GM18870 (cell line): ENCODE results near the gene SBNO1.
"Not testable (repeated sequence)": the region's sequence is repeated elsewhere in the genome, so short reads cannot be mapped to it uniquely, and the experiment has no call there.

Experiments used
- ATAC-seq: cut with Tn5 transposase; IDR thresholded peaks from one replicate; pipeline ENCODE4 v1.9.1; 2021; ENCODE audit warnings: moderate library complexity; ENCODE audit not compliant: unreplicated experiment

SBNO1 gene

GRCh38 chr12:123388951-123389559, 24.4 kb upstream of the SBNO1 start:
- ATAC-seq, result no peak

DNA sequence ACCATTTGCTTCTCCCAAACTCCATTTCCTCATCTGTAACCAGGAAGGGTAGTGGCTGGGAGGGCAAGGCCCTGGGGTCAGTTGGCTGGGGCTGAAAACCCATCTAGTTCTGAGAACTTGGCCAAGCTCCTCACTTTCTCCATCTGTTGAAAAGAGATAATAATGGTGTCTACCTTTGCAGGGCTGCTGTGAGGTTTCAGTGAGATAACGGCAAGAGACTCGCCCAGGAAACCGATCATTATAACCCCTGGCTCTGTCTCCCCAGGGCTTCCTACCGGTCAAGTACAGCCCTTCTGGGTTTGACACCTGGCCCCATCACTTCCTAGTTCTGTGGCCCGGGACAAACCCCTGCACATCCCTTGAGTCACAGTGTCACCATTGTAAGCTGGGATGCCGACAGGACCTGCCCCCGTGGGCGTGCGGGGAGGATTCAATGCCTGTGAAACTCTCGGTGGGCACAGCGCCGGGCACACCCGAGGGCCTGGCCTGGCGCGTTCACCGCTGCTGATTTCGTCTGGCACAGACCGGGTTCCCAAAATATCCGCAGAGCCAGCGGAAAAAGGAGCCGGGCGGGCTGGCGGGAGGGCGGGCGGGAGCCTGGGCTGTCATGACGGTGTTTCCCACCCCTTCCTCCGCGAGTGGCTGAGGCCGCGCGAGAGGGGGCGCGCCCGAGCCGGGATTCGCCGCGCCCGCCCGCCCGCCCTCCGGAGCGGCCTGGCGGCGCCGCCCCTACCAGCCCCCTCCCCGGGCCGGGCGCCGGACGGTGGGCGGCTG, 23.7 kb upstream of the SBNO1 start:
- no peak for ATAC-seq

DNA sequence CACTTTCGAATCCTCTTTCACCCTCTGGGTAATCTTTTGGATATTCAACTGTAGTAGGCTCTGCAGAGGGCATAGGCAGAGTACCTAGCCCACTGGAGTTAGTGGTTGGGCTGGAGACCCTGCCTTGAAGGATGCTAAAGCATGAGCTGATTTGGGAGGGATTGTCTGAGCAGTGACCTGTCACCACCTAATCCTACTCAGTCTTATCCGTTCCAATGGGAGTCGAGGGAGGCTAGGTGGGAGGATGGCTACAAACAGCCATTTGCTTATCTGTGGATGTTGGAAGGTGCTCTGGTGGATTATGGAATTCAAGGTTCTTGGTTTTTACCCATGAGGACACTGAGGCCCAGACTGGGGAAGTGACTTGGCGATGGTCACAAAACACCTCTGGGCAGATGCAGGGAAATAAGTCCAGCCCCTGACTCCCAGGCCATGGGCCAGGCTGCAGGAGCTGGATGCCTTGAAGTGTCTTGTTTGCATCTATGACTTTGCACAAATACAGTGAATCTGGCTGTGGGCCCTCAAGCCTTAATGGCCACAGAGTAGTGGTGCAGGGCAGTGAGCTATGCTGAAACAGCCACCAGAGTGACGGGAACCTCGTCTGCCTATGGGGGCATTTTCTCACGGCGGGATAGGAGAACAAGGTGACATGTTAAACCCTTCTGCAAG, 23.0 kb upstream of the SBNO1 start:
- ATAC-seq, result no peak

- ATAC-seq, result not testable (repeated sequence)
These were observed 20.9 kb upstream of the SBNO1 start for GRCh38 chr12:123385536-123385935.

DNA sequence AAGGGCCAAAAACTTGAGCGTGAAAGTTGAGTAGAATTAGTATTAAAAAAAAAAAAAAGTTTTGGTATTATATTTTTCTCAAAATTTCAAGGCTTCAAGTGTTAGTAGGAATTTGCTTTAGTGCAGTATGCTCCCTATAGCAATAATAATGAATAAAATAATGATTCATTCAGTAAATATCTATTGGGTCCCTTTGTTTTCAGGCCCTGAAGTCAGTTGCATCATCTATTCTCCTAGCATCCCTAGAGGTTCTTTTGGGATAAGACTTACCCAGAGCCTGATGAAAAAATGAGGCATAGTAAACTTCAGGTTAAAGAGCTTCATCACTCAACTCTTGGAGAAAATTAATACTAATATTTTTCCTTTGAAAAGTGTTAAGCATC, 20.3 kb upstream of the SBNO1 start:
- no peak for ATAC-seq

- ATAC-seq, result no peak
These were observed 19.8 kb upstream of the SBNO1 start for GRCh38 chr12:123384318-123384993.

DNA sequence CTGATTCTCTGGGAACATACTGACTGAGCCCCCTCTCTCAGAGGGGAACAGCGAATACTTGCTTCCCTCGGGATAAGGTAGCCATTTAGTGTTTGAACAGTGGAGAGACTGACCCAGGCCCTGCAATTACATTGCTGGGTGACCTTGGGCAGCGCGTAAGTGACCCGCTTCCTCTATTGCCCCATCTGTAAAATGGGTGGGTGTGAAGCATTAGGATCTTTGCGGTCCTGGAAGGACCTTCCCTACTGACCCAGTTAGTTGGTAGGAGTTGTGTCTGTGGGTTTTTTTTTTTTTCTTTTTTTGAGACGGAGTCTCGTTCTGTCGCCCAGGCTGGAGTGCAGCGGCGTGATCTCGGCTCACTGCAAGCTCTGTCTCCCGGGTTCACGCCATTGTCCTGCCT, 18.0 kb upstream of the SBNO1 start:
- ATAC-seq, result no peak

DNA sequence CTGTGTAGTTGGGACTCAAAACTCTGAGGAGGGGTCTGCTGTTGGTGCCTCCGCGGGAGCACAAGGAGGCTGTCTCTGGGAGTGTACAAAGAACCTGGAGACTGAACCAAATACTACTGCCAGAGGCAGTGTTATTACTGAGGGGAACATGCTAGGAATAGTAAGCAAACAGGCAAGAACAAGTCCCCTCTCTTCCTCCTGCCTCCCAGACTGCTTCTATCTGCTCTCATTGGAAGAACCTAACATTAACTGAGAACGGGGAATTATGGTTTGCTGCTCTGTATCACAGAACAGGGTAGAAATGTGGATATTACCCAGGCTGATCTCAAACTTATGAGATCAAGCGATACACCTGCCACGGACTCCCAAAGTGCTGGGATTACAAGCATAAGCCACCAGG, 14.7 kb upstream of the SBNO1 start:
- no peak for ATAC-seq

DNA sequence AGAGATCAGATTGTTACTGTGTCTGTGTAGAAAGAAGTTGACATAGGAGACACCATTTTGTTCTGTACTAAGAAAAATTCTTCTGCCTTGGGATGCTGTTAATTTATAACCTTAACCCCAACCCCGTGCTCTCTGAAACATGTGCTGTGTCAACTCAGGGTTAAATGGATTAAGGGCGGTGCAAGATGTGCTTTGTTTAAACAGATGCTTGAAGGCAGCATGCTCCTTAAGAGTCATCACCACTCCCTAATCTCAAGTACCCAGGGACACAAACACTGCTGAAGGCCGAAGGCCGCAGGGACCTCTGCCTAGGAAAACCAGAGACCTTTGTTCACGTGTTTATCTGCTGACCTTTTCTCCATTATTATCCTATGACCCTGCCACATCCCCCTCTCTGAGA, 7.8 kb upstream of the SBNO1 start:
- ATAC-seq, result not testable (repeated sequence)

DNA sequence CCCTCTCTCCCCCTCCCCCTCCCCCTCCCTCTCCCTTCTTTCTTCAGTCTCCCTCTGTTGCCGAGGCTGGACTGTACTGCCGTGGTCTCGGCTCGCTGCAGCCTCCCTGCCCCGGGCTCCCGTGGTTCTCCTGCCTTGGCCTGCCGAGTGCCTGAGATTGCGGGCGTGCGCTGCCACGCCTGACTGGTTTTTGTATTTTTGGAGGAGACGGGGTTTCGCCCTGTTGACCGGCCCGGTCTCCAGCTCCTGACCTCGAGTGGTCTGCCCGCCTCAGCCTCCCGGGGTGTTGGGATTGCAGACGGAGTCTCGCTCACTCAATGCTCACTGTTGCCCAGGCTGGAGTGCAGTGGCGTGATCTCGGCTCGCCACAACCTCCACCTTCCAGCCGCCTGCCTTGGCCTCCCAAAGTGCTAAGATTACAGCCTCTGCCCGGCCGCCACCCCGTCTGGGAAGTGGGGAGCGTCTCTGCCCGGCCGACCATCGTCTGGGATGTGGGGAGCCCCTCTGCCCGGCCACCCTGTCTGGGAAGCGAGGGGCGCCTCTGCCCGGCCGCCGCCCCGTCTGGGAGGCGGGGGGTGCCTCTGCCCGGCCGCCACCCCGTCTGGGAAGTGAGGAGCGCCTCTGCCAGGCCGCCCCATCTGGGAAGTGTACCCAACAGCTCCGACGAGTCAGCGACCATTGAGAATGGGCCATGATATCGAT, 7.2 kb upstream of the SBNO1 start:
- not testable (repeated sequence) for ATAC-seq

DNA sequence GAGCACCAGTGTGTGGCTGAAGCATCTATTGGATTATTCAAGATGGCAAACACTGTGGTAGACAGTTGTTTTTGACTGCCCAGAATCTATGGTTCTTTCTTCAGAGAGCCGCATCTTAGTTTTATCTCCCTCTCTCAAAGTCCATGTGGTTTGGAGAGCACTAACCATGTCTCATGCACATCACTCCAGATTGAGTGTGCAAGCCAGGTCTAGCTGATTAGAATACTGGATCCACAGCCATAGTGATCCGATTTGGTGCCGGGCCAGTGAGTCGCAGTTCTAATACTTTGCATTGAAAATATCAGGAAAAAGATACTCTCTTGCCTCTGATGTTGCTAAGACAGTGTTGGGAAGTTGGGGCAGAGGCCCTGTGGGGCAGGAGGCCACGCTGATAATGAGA, 4.6 kb upstream of the SBNO1 start:
- no peak for ATAC-seq

DNA sequence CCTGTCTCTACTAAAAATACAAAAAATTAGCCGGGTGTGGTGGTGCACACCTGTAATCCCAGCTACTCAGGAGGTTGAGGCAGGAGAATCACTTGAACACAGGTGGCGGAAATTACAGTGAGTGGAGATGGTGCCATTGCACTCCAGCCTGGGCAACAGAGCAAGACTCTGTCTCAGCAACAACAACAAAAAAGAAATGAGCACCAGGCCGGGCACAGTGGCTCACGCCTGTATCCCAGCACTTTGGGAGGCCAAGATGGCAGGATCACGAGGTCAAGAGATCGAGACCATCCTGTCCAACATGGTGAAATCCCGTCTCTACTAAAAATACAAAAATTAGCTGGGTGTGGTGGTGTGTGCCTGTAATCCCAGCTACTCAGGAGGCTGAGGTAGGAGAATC, 3.8 kb upstream of the SBNO1 start:
- ATAC-seq, result not testable (repeated sequence)

- ATAC-seq, result no peak
These were observed 2.9 kb upstream of the SBNO1 start for GRCh38 chr12:123367511-123367910.

- peak; percentile 74 for ATAC-seq
These were observed 624 bp upstream of the SBNO1 start for GRCh38 chr12:123365025-123365917.

- ATAC-seq, result no peak
These were observed 711 bp downstream of the SBNO1 start for GRCh38 chr12:123363740-123364531.

- ATAC-seq, result no peak
These were observed 1.3 kb downstream of the SBNO1 start for GRCh38 chr12:123363390-123363739.

- ATAC-seq, result no peak
These were observed 6.6 kb downstream of the SBNO1 start for GRCh38 chr12:123358035-123358434.

DNA sequence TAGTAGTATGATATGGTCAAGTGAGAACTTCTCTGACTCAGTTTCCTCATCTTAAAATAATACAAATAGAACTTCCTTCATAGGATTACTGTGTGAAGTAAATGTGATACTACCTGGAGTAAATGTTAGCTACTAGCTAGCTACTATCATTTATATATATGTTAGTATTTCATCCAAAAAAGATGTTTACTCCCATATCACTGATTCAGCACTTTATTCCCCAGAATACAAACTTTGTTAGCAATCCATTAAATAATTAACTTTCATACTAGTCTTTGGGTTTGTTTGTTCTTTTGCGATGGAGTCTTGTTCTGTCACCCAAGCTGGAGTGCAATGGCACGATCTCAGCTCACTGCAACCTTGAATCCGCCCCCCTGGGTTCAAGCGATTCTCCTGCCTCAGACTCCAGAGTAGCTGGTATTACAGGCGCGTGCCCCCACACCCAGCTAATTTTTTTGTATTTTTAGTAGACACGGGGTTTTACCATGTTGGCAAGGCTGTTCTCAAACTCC, 8.4 kb downstream of the SBNO1 start:
- no peak for ATAC-seq

DNA sequence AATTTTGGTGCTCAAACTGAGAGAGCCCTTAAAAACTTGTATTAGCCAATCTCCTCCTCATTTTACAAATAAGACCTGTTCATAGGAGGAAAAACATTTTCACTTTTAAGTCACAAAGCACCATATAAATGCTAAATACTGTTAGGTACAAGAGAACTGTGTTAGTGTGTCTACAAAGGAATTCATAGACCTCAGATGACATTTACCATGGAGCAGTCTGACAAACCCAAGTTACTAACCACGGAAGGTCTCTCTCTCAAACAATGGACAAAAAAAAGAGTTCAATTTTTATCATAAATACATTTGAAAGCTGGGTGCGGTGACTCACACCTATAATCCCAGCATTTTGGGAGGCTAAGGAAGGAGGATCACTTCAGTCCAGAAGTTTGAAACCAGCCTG, 10.0 kb downstream of the SBNO1 start:
- ATAC-seq, result no peak
